Adipocyte (in vitro differentiated cells): ENCODE measurements around the gene SLC7A14.

ENCODE experiments used
- DNase-seq: peaks from one replicate; pipeline ENCODE4 v3.0.0-alpha.2; 2015; ENCODE audit warnings: low read depth
- H3K27me3 ChIP-seq: replicated peaks from 2 replicates; pipeline ENCODE4 v1.7.0; 2013; ENCODE audit warnings: mild to moderate bottlenecking, low read length, moderate library complexity; ENCODE audit not compliant: control insufficient read depth, insufficient read depth
- H3K36me3 ChIP-seq: 2 replicates; pipeline ENCODE4 v1.7.0; 2013; ENCODE audit warnings: low read length, mild to moderate bottlenecking, moderate library complexity; ENCODE audit not compliant: control insufficient read depth, insufficient read depth, severe bottlenecking
- H3K4me1 ChIP-seq: 2 replicates; pipeline ENCODE4 v1.7.0; 2013; ENCODE audit warnings: mild to moderate bottlenecking, low read length, moderate library complexity; ENCODE audit not compliant: control insufficient read depth, insufficient read depth
- H3K4me3 ChIP-seq: 2 replicates; pipeline ENCODE4 v1.7.0; 2013; ENCODE audit warnings: mild to moderate bottlenecking, low read length, moderate library complexity
- H3K9ac ChIP-seq: 2 replicates; pipeline ENCODE4 v1.7.0; 2013; ENCODE audit warnings: mild to moderate bottlenecking, low read length, moderate library complexity
- H3K9me3 ChIP-seq: 2 replicates; pipeline ENCODE4 v1.7.0; 2013; ENCODE audit warnings: mild to moderate bottlenecking, low read length, moderate library complexity; ENCODE audit not compliant: control insufficient read depth

The SLC7A14 gene

DNA sequence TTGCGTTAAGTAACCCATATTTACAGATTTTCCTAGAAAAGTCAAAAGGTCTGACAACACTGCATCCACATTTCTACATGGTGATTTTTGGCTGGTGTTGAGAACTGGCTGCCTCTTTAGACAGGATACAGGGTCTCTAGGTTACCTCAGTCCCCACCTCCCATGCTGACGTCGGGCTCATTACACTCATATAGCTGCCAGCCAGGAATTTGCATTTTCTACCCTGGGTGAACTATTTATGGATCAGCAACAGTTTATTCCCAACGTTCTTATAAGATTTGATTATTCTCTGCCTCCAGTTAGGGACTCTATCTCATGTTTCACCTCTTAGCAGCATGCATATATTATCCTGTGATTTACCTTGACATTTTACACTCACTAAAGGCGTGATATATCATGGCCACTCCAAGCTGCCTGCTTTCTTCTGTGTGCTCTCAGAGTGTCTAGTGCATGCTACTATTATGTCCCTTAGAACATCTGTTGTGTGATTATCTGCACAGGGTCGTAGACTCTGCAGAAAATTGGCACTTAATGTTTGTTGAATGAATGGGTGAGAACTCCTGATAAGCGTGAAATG lies 118.2 kb downstream of the SLC7A14 start:
- Histone ChIP-seq H3K4me1 (peaks cover 30% of the 10 kb centered on the region), H3K36me3 (no peaks in the 10 kb centered on the region), H3K27me3 (no peaks in the 10 kb centered on the region), H3K9me3 (no peaks in the 10 kb centered on the region), H3K4me3 (no peak overlapping the region), H3K9ac (no peak overlapping the region)
- DNase-seq = no peak

DNA sequence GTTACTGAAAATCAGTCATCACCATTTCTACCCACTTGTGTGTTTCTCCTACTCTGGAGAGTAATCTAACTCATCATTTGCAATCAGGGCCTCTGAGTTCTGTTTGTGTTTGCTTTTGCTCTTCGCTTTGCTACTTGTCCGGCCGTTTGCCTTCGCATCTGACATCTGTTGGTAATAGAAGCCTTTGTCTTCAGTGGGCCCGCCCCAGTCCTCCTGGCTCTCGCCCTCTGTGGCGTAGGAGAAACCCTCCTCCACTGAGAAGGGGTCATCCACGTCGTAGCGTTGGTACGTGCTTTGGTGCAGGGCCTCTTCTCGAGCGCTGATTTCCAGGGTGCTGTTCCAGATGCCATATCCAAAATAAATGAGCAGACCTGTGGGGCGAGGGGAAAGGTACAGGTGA lies 118.9 kb downstream of the SLC7A14 start:
- no peak for DNase-seq
- H3K9me3 ChIP-seq = no peaks in the 10 kb centered on the region

DNA sequence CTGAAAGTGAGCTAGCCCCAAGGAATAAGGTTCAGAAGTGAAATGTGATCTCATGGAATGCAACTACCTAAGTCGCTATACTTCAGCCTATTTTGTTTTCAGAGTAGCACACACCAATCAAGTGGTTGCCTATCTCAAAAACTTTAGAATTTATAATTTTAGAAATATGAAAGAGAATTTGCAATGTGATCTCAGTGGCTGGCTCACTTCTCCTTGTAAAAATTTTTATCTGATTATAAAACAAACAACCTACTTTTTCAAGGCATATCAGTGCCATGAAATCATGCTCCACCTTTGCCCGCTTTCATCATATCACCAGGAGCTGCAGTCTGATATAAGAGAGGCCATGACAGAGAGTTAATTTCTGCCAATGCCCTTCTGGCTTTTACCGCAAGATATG lies 119.9 kb downstream of the SLC7A14 start:
- H3K4me1 ChIP-seq = peaks cover 27% of the 10 kb centered on the region
- H3K9ac ChIP-seq = no peak overlapping the region
- no peak for DNase-seq
- H3K4me3 ChIP-seq = no peak overlapping the region
- H3K36me3 ChIP-seq = no peaks in the 10 kb centered on the region
- H3K27me3 ChIP-seq = no peaks in the 10 kb centered on the region
- H3K9me3 ChIP-seq = no peaks in the 10 kb centered on the region

More for the DNA sequence above, 118.9 kb downstream of the SLC7A14 start:
- Histone ChIP-seq H3K4me1 (peaks cover 30% of the 10 kb centered on the region), H3K27me3 (no peaks in the 10 kb centered on the region), H3K4me3 (no peak overlapping the region), H3K9ac (no peak overlapping the region), H3K36me3 (no peaks in the 10 kb centered on the region)

DNA sequence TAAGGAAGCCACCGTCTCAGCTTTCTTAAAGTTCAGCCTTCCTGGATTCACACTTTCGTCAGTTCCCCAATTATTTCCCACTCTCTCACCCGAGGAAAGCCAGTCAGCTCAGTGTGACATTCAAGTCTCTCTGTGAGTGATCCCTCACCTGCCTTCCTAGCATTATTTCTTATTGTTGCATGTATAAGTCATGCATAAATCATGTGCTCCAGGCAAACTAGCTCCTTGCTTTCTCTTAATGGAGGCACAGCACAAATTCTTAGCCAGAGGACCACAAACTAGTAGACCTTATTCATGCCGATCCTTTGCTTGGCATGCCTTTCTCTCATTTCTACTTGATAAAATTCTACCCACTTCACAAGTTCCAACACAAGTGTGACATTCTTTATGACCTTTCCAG lies 122.9 kb downstream of the SLC7A14 start:
- Histone ChIP-seq H3K4me3 (no peak overlapping the region), H3K4me1 (no peaks in the 10 kb centered on the region), H3K27me3 (no peaks in the 10 kb centered on the region), H3K9ac (no peak overlapping the region), H3K9me3 (no peaks in the 10 kb centered on the region), H3K36me3 (no peaks in the 10 kb centered on the region)
- DNase-seq = no peak

DNA sequence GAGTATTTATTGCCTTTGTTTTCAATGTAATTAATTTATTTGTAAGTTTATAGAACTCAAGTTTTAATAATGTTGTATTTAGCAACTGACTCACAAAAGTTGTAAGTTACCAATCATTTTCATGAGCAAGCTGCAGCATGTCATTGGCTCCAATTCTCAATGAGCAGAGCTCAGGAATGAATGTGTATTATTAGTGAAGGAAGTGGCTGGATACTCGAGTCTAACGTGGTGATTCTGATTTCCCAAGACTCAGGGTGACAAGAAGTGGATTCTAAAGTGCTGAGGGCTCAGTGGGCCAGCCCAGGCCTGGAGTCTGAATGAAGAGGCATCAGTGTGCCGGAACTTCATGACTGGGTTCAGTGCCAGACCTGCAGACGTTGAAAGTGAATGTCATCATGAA lies 127.6 kb downstream of the SLC7A14 start:
- H3K36me3 ChIP-seq = no peaks in the 10 kb centered on the region
- no peaks in the 10 kb centered on the region for H3K9me3 ChIP-seq
- DNase-seq = no peak
- no peaks in the 10 kb centered on the region for H3K27me3 ChIP-seq
- H3K9ac ChIP-seq = no peak overlapping the region
- no peak overlapping the region for H3K4me3 ChIP-seq
- no peaks in the 10 kb centered on the region for H3K4me1 ChIP-seq

DNA sequence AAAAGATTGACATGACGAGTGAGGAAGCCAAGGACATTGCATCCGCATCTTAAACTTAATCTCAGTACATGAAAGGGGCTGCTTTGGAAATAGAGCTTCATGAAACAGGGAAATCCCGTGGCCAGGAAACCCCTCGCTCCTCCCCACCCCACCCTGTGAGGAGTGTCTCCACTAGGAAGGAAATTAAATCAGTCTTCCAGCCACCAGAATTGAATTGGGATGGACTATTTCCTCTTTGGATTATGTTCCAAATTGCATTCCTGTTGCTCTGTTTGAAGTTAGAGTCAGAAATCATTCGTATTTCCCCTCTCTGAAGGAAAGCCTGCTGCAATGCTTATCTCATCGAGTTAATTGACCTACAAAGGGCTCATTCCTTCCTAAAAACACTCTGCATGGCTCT lies 131.4 kb downstream of the SLC7A14 start:
- H3K9me3 ChIP-seq = no peaks in the 10 kb centered on the region
- H3K27me3 ChIP-seq = no peaks in the 10 kb centered on the region
- no peaks in the 10 kb centered on the region for H3K36me3 ChIP-seq
- H3K9ac ChIP-seq = no peak overlapping the region
- H3K4me3 ChIP-seq = no peak overlapping the region
- H3K4me1 ChIP-seq = no peaks in the 10 kb centered on the region
- DNase-seq = no peak

DNA sequence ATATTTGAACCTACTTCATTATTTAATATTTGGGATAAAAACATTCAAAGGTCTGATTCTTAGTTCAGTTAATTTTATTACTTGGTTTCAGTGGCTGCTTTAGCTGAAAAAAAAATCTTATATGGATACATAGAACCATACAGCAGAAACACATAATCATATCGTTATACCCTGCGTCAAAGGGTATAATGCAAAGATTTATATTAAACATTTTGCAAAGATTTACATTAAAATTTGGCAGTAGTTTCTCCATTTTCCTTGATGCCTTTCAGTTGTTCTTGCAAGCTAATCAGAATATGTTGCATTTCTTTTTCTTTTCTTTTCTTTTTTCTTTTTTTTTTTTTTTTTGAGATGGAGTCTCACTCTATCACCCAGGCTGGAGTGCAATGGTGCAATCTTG lies 135.8 kb downstream of the SLC7A14 start:
- Histone ChIP-seq H3K4me3 (no peak overlapping the region), H3K4me1 (peaks cover 7% of the 10 kb centered on the region), H3K27me3 (no peaks in the 10 kb centered on the region), H3K9ac (no peak overlapping the region), H3K9me3 (no peaks in the 10 kb centered on the region), H3K36me3 (no peaks in the 10 kb centered on the region)
- DNase-seq = no peak

DNA sequence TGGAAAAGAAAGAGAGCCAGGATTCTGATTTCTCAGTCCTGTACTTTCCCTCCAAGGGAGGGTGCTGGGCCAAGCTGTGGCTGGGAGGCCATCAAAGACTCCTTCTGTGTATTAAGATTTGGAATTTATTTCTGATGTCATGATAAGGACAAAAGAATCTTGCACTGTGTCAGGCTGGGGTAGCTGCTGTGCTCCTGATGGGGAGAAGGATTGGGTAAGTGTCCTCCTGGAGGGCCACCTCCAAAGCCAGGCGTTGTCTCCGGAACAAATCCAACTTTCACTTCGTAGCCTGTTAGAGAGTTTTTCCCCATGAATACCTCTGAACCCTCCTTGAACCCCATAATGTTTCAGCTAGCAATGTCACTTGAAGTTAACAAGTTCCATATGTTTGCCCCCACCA lies 137.3 kb downstream of the SLC7A14 start:
- Histone ChIP-seq H3K9ac (peak overlapping the region; percentile 59), H3K4me1 (peaks cover 7% of the 10 kb centered on the region), H3K4me3 (peak overlapping the region; percentile 69), H3K27me3 (no peaks in the 10 kb centered on the region), H3K9me3 (no peaks in the 10 kb centered on the region), H3K36me3 (no peaks in the 10 kb centered on the region)
- peak; percentile 32 for DNase-seq

DNA sequence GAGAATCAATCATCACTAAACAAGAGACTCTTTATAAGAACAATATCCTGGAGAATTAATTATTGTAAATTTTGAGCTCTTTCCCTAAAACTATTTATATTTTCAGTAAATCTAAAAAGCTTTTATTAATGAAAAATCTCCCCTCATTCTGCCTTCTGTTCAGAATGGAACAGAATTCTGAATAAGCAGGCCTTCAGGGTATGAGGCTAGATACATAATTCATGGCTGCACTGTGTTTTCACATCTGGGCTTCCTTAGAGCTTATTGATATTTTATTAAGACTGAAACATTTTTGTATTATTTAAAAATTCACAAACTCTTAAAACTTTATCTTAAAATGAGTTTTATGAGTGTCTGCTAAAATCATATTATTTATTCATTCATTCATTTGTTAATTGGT lies 142.4 kb downstream of the SLC7A14 start:
- no peaks in the 10 kb centered on the region for H3K36me3 ChIP-seq
- H3K27me3 ChIP-seq = no peaks in the 10 kb centered on the region
- DNase-seq = no peak
- H3K4me3 ChIP-seq = no peak overlapping the region
- no peaks in the 10 kb centered on the region for H3K9me3 ChIP-seq
- H3K4me1 ChIP-seq = peaks cover 14% of the 10 kb centered on the region
- no peak overlapping the region for H3K9ac ChIP-seq

DNA sequence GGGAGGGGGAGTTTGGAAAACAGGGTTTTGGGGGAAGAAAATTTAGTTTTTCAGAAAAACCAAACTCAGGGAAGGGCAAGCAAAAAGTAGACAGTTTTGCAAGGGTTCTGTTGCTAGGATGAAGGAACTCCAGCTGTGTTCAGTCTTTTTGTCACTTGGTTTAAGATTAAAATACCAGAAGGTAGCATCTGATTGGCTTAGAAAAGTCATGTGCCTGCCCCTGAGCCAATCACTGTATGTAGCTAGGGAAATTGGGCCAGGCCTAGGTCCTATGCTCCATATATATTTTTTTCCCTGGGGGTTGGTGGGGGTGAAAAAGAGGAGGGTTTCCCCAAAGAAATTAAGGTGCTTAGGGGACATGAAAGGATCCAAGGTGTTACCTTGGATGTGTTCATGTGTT lies 142.9 kb downstream of the SLC7A14 start:
- Histone ChIP-seq H3K36me3 (peaks cover 1% of the 10 kb centered on the region), H3K4me3 (no peak overlapping the region), H3K27me3 (no peaks in the 10 kb centered on the region), H3K9ac (no peak overlapping the region), H3K9me3 (no peaks in the 10 kb centered on the region), H3K4me1 (peaks cover 12% of the 10 kb centered on the region)
- DNase-seq = no peak

DNA sequence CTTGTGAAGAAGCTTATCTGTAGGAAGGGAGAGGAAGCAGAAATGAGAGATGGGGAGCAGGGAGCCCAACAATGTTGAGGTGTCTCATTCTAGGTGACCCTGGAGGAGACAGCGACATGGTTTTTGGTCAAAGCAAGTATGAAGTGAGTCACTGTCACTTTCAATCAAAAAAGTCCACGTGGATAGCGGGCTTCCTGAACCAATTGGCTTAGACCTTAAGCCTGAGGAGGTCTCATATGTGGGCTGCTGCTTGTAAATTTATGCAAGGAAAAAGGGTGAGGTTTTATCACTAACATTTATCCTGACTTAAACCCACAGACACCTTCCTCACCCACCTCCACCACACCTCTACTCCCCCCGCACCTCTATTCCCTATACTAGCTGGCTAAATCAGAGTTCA lies 144.5 kb downstream of the SLC7A14 start:
- Histone ChIP-seq H3K4me1 (peaks cover 11% of the 10 kb centered on the region), H3K36me3 (peaks cover 17% of the 10 kb centered on the region)

DNA sequence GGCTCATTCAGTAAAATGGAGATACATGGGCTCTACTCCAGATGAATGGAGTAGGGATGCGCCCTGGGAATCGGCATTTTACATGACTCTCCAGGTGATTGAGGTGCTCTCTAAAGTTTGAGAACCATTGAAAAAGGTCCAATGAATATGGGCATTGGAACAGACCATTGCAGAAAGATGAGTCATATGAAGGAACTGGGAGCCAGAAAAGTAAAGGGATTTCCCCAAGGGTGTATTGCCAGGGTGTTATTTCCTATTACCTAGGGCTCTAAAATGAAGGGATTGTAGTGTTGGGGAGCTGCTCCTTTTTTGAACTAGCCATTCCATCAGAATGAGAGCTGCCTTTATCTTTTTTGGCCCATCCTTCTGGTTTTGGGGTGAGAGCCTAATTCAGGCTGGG lies 145.5 kb downstream of the SLC7A14 start:
- Histone ChIP-seq H3K4me1 (peaks cover 11% of the 10 kb centered on the region), H3K9me3 (no peaks in the 10 kb centered on the region), H3K36me3 (peaks cover 27% of the 10 kb centered on the region), H3K4me3 (no peak overlapping the region), H3K9ac (no peak overlapping the region), H3K27me3 (no peaks in the 10 kb centered on the region)
- no peak for DNase-seq

More for the DNA sequence above, 144.5 kb downstream of the SLC7A14 start:
- Histone ChIP-seq H3K4me3 (no peak overlapping the region), H3K27me3 (no peaks in the 10 kb centered on the region), H3K9me3 (no peaks in the 10 kb centered on the region), H3K9ac (no peak overlapping the region)
- no peak for DNase-seq
